Transverse colon (tissue), 4 donors: Measurements from ENCODE around the gene SASH3. TPM values are rescaled to one million over a fixed set of nuclear protein-coding genes. Genes with fewer than 3 reads are reported as not detected.
A peak's percentile ranks its signal among the peaks of the same experiment; 100 is the strongest.

ENCODE experiments used
- DNase-seq: peaks from one replicate; pipeline ENCODE4 v3.0.0-alpha.2; 2019
- H3K27ac ChIP-seq, 4 donors: fragments of 200-600 bp; sonication (generic); 2 replicates each; pipeline ENCODE4 v1.5.1; 2016 to 2018; ENCODE audit warnings: inconsistent platforms in 4 of 4
- H3K27me3 ChIP-seq: fragments of 200-600 bp; sonication (generic); 2 replicates; pipeline ENCODE4 v1.5.1; 2017; ENCODE audit warnings: inconsistent platforms
- H3K36me3 ChIP-seq, 4 donors: fragments of 200-600 bp; sonication (generic); 2 replicates each; pipeline ENCODE4 v1.5.1; 2017 to 2019; ENCODE audit warnings: inconsistent platforms in 4 of 4
- H3K4me1 ChIP-seq, 4 donors: fragments of 200-600 bp; sonication (generic); 2 replicates each; pipeline ENCODE4 v1.5.1; 2017 to 2020; ENCODE audit warnings: inconsistent platforms in 4 of 4
- H3K4me3 ChIP-seq, 4 donors: fragments of 200-600 bp; sonication (generic); 1 replicate in 1 of 4; 2 replicates in 3 of 4; pipeline versions ENCODE4 v1.5.1 to v1.6.1; 2017 to 2019; ENCODE audit warnings: inconsistent platforms in 4 of 4
- H3K9me3 ChIP-seq, 2 donors: fragments of 200-600 bp; sonication (generic); 2 replicates each; pipeline ENCODE4 v1.5.1; 2017 to 2019; ENCODE audit warnings: inconsistent platforms in 2 of 2
- EP300 ChIP-seq: sonication (generic); formaldehyde crosslinking; IDR thresholded peaks from one replicate; pipeline ENCODE4 v1.6.1; 2017; ENCODE audit warnings: antibody characterized with exemption, low read depth
- POLR2A ChIP-seq: fragments of 450-650 bp; IDR thresholded peaks from one replicate; pipeline ENCODE4 v1.6.1; 2016; ENCODE audit warnings: antibody characterized with exemption, mild to moderate bottlenecking, moderate library complexity
- POLR2AphosphoS5 ChIP-seq, 3 donors: sonication (generic); formaldehyde crosslinking; IDR thresholded peaks; one replicate each; pipeline ENCODE4 v1.6.1; 2016; ENCODE audit warnings: antibody characterized with exemption in 3 of 3
- WGBS, 2 donors: methylation state at CpG; one replicate each; pipeline ENCODE4 v1.1.5; 2018; ENCODE audit warnings: low coverage in 1 of 2; 5-methylcytosine and 5-hydroxymethylcytosine counted together
- in situ Hi-C, 4 donors: fragments of 200-750 bp; cut with MboI; loops; one replicate each; pipeline versions ENCODE4 v1.15.0 to v1.15.1; 2017; ENCODE audit warnings: low sequenced_read_pairs in 3 of 4, low pct_ligation_motif_present in 1 of 4, low pct_unique_long_range_greater_than_20kb in 1 of 4
- intact Hi-C: fragments of 100-400 bp; cut with DNase I; formaldehyde crosslinking; loops from one replicate; pipeline ENCODE4 v1.15.1; 2023; ENCODE audit warnings: low total_unique reads
- total RNA-seq, 4 donors: library from RNA; depleted of rRNA; stranded (reverse); fragments of >200 nt; gene quantifications; one replicate each; pipeline ENCODE4 v1.1.0, GENCODE V29; 2016
- TF ChIP-seq, protein P1 (sequence below), 5 experiments: fragments of 200-600 bp in 3 of 5; fragments of 450-650 bp in 2 of 5; sonication (generic) in 3 of 5; IDR thresholded peaks; 1 replicate in 2 of 5; 2 replicates in 3 of 5; pipeline ENCODE4 v1.5.1; 2016 to 2017; ENCODE audit warnings: antibody characterized with exemption in 5 of 5, inconsistent platforms in 3 of 5, mild to moderate bottlenecking in 2 of 5, moderate library complexity in 1 of 5

The SASH3 gene
- total RNA-seq, 4 donors from 2014 or later = 1.6 to 20.9 (median 11.1) TPM

DNA sequence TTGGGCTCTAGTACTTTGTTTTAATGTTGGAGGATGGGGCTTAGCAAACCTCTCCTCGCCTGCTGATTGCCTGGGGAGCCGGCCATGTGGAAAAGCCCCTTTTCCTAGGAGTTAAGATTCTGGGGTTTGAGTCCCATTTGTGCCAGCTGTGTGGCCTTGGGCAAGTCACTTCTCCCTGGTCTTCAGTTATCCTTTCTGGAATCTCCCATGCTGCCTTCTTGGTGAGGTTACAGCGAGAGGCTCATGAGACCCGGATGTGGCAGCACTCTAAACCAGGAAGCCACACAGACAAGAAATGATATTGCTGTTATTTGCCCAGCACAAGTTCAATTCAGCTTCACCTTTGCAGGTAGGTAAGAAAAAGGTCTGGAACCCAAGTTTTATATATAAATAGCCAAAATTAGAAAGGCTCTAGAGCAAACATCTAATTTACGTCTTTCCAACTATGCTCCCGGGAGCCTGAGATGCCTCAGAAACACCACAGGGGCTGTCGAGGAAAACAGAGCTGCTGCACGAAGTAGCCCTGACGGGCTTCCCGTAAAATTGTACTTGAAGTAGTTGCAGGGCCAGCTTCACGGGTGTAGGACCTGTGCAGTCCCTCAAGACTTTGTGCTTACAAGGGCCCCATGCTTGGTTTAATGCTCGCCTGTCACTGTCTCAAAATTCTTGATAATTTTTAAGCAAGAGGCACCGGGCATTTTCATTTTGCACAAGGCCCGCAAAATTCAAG lies 8.3 kb upstream of the SASH3 start:
- H3K27me3 ChIP-seq = no peaks in the 10 kb centered on the region
- no peak overlapping the region for H3K4me3 ChIP-seq
- WGBS, 2 donors = 76% methylated on average over 14 of the region's 14 CpGs; no CpG with 5 or more reads in 1 of the 2 donors
- no peak for DNase-seq
- peaks cover 0 to 12% (median 0%) of the 10 kb centered on the region in 4 donors for H3K4me1 ChIP-seq
- no peak overlapping the region for H3K27ac ChIP-seq
- intact Hi-C loops = no loop called here
- in situ Hi-C loops = no loop called here
- H3K9me3 ChIP-seq = no peaks in the 10 kb centered on the region
- TF ChIP-seq, protein P1, sequence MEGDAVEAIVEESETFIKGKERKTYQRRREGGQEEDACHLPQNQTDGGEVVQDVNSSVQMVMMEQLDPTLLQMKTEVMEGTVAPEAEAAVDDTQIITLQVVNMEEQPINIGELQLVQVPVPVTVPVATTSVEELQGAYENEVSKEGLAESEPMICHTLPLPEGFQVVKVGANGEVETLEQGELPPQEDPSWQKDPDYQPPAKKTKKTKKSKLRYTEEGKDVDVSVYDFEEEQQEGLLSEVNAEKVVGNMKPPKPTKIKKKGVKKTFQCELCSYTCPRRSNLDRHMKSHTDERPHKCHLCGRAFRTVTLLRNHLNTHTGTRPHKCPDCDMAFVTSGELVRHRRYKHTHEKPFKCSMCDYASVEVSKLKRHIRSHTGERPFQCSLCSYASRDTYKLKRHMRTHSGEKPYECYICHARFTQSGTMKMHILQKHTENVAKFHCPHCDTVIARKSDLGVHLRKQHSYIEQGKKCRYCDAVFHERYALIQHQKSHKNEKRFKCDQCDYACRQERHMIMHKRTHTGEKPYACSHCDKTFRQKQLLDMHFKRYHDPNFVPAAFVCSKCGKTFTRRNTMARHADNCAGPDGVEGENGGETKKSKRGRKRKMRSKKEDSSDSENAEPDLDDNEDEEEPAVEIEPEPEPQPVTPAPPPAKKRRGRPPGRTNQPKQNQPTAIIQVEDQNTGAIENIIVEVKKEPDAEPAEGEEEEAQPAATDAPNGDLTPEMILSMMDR (IDR thresholded peaks at IDR 0.05) = no peak
- no peaks in the 10 kb centered on the region for H3K36me3 ChIP-seq

DNA sequence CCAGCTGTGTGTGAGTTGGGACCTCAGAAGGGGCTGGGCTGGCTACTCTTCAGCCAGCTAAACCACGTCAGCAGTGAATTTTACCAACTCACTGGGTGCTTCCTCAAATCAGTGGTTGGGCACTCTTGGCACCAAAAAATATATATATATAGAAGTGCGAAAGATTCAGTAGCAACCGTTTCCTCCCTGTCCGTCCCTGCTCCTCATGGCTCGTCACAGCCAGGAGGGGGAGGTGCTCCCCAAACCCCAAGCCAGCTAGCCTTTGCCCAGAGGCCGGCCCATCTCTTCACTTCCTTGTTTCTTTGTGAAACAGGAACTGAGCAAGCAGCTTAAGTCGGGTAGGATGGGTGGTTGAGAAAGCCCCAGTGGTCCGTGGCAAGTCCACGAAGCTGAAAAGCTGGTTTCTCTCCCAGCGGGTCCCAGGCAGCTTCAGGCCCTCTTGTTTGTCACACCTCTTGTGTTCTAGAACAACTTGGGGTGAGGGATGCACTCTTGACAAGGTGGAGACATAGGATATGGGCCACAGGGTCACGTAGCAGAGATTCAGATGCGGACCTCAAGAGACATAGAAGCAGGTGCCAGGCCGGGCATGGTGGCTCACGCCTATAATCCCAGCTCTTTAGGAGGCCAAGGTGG lies 6.8 kb upstream of the SASH3 start:
- peak overlapping the region; percentile 39 to 73 (median 57) for H3K27ac ChIP-seq
- TF ChIP-seq EP300 (no peak), POLR2AphosphoS5 (IDR thresholded peaks at IDR 0.05) (peak in 2 of 3 donors; percentile 14 to 17), POLR2A (no peak)
- TF ChIP-seq, protein P1 (IDR thresholded peaks at IDR 0.05) = no peak

DNA sequence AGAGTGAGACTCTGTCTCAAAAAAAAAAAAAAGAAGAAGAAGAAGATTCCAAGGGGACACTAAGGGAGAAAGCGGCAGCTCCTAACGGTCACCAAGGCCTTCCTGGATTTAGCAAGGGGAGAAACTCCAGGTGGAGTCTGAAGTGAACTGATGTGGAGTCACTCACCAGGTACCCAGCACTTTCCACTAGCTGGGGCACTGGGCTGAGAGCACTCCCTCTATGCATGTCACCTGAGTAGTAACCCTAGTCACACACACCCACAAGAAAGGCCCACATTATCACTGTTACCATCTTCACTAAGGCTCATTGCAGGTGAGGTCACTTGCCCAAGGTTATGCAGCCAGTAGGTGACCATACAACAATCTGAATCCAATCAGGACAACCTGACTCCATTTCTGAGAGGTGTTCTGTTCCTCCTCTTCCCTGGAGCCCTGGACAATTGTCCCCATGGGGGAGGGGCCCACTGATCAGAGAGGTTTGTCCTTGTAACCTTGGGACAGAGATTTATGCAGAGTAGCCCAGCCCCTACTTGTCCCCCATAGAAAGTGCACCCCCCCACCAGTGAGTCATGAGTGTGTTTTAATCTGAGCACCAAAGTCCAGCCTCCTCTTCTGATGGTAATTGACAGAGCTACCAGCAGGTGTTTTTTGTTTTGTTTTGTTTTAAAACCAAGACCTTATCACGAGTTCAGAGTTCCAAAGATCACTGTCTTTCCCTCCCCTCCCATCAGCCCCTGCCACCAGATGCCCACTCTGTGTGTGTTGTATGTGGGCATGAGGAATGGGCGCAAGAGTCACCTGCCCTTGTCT lies 5.9 kb upstream of the SASH3 start:
- in situ Hi-C loops (no loop called here), intact Hi-C loops (no loop called here)
- 72 to 92% methylated on average over 2 to 4 of the region's 4 CpGs for WGBS, 2 donors
- H3K36me3 ChIP-seq = no peaks in the 10 kb centered on the region
- peaks cover 0 to 12% (median 0%) of the 10 kb centered on the region in 4 donors for H3K4me1 ChIP-seq
- no peaks in the 10 kb centered on the region for H3K9me3 ChIP-seq
- DNase-seq = no peak
- peak overlapping the region; percentile 20 to 73 (median 57) for H3K27ac ChIP-seq
- no peak overlapping the region for H3K4me3 ChIP-seq
- no peak for TF ChIP-seq POLR2AphosphoS5 (IDR thresholded peaks at IDR 0.05)
- no peak for TF ChIP-seq EP300
- TF ChIP-seq, protein P1 (IDR thresholded peaks at IDR 0.05) = no peak
- no peak for TF ChIP-seq POLR2A
- no peaks in the 10 kb centered on the region for H3K27me3 ChIP-seq

More for the DNA sequence above, 6.8 kb upstream of the SASH3 start:
- no peaks in the 10 kb centered on the region for H3K9me3 ChIP-seq
- no peak overlapping the region for H3K4me3 ChIP-seq
- intact Hi-C loops = no loop called here
- DNase-seq = peak; percentile 82
- no peaks in the 10 kb centered on the region for H3K36me3 ChIP-seq
- H3K27me3 ChIP-seq = no peaks in the 10 kb centered on the region
- WGBS, 2 donors = 49% methylated on average over 13 of the region's 14 CpGs; no CpG with 5 or more reads in 1 of the 2 donors
- H3K4me1 ChIP-seq = peaks cover 0 to 12% (median 0%) of the 10 kb centered on the region in 4 donors
- in situ Hi-C loops = no loop called here
